ENCODE data around the gene ZNF679.

- TF ChIP-seq SUZ12 (IDR thresholded peaks at IDR 0.05; ENCODE audit: extremely low read depth, insufficient read depth, insufficient read length) (no peak), YY1 (IDR thresholded peaks at IDR 0.05; ENCODE audit: insufficient read depth, insufficient read length) (no peak)
Measured at GRCh38 chr7:64277630-64278029, 49.4 kb downstream of the ZNF679 start.

Measured in NT2/D1 (cell line).